Type B pancreatic cell (in vitro differentiated cells): ENCODE data around the gene SERPINA1. TPM values are rescaled to one million over a fixed set of nuclear protein-coding genes. Genes with fewer than 3 reads are reported as not detected.

Experiments
- DNase-seq: peaks from one replicate; pipeline ENCODE4 v3.0.0; 2021; ENCODE audit warnings: mixed read lengths; ENCODE audit not compliant: unreplicated experiment; ENCODE audit errors: extremely low spot score
- H3K27ac Mint-ChIP-seq: 2 replicates; pipeline ENCODE4 v1.8.0; 2021; ENCODE audit warnings: mild to moderate bottlenecking, mixed read lengths
- H3K27me3 Mint-ChIP-seq: 2 replicates; pipeline ENCODE4 v1.8.0; 2021; ENCODE audit warnings: mixed read lengths
- H3K36me3 Mint-ChIP-seq: 2 replicates; pipeline ENCODE4 v1.8.0; 2021; ENCODE audit warnings: mixed read lengths
- H3K4me1 Mint-ChIP-seq: one replicate; pipeline ENCODE4 v1.8.0; 2021; ENCODE audit warnings: mixed read lengths; ENCODE audit not compliant: unreplicated experiment
- H3K4me3 Mint-ChIP-seq: 2 replicates; pipeline ENCODE4 v1.8.0; 2021; ENCODE audit warnings: mild to moderate bottlenecking, mixed read lengths
- H3K9me3 Mint-ChIP-seq: 2 replicates; pipeline ENCODE4 v1.8.0; 2021; ENCODE audit warnings: mixed read lengths
- total RNA-seq: library from RNA; stranded (reverse); gene quantifications from 2 replicates; pipeline ENCODE4 v1.2.1, GENCODE V29; 2021; ENCODE audit warnings: low replicate concordance
- TF ChIP-seq, protein P1 (sequence below): fragments of 200-600 bp; sonication (generic); conservative IDR thresholded peaks from 2 replicates; pipeline ENCODE4 v1.5.0; 2021; ENCODE audit warnings: antibody characterized with exemption, mild to moderate bottlenecking

Gene SERPINA1
- total RNA-seq, 1 donor from 2014 or later = 313 TPM

DNA sequence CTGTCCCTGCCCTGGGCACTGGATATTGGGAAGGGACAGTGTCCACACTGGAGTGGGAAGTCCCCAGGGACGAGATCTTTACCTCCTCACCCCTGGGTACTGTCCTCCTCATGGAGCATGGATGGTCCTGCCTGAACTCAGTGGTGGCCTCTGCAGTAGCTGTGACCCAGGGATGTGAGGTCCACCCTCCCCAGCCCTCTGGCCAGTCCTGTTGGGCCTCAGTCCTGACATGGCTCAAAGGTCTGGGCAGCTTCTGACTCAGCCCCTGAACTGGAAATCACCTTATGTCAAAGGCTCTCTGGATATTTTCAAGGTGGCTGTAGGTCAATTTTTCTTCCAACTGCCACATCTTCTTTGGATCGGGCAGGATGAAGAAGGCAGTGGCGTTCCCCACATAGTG is 24.4 kb downstream of the SERPINA1 start:
- no peak for DNase-seq
- Mint-ChIP-seq H3K4me3 (no peak overlapping the region), H3K4me1 (no peaks in the 10 kb centered on the region), H3K27me3 (no peaks in the 10 kb centered on the region), H3K36me3 (no peaks in the 10 kb centered on the region), H3K27ac (no peak overlapping the region), H3K9me3 (no peaks in the 10 kb centered on the region)
- TF ChIP-seq, protein P1, sequence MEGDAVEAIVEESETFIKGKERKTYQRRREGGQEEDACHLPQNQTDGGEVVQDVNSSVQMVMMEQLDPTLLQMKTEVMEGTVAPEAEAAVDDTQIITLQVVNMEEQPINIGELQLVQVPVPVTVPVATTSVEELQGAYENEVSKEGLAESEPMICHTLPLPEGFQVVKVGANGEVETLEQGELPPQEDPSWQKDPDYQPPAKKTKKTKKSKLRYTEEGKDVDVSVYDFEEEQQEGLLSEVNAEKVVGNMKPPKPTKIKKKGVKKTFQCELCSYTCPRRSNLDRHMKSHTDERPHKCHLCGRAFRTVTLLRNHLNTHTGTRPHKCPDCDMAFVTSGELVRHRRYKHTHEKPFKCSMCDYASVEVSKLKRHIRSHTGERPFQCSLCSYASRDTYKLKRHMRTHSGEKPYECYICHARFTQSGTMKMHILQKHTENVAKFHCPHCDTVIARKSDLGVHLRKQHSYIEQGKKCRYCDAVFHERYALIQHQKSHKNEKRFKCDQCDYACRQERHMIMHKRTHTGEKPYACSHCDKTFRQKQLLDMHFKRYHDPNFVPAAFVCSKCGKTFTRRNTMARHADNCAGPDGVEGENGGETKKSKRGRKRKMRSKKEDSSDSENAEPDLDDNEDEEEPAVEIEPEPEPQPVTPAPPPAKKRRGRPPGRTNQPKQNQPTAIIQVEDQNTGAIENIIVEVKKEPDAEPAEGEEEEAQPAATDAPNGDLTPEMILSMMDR = no peak

DNA sequence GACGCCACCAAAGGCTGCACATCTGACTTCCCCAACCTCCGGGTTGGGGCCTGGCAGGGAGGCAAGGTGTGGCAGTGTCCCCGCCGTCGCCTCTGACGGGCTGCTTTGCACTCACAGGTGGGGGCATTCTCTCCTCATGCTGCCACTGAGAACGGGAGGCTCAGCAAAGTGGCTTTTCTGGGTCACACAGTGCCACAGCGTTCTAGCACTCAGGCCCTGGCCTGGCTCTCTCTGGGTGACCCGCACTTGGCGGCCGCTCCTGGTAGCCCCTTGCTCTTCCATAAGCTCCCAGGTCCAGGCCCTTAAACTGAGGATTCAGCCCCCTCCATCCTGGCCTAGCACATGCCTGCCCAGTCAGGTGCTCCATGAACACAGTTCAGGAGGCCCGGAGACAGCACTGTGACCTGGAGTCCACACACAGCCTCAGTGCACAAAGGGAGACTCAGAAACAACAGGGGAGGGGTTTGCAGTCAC is 25.2 kb downstream of the SERPINA1 start:
- no peaks in the 10 kb centered on the region for H3K9me3 Mint-ChIP-seq
- TF ChIP-seq, protein P1 = no peak
- H3K27ac Mint-ChIP-seq = no peak overlapping the region
- H3K27me3 Mint-ChIP-seq = no peaks in the 10 kb centered on the region
- no peaks in the 10 kb centered on the region for H3K4me1 Mint-ChIP-seq
- no peaks in the 10 kb centered on the region for H3K36me3 Mint-ChIP-seq
- DNase-seq = no peak
- H3K4me3 Mint-ChIP-seq = no peak overlapping the region

DNA sequence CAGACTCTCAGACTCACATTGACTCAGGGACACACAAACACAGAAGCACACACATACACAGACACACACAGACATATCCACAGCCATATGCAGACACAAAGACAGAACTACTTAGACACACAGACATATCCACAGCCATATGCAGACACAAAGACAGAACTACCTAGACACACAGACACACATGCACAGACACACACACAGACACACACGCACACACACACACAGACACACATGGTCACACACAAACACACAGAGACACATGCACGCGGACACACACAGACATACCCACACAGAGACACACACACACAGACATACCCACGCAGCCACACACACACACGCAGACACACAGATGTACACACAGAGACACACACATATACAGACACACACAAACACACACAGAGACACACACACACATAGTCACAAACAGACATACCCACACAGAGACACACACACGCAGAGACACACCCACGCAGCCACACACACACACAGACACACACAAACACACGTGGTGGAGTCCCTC is 25.7 kb downstream of the SERPINA1 start:
- no peak overlapping the region for H3K4me3 Mint-ChIP-seq
- H3K9me3 Mint-ChIP-seq = no peaks in the 10 kb centered on the region
- no peaks in the 10 kb centered on the region for H3K36me3 Mint-ChIP-seq
- no peaks in the 10 kb centered on the region for H3K4me1 Mint-ChIP-seq
- DNase-seq = no peak
- TF ChIP-seq, protein P1 = no peak
- no peaks in the 10 kb centered on the region for H3K27me3 Mint-ChIP-seq
- H3K27ac Mint-ChIP-seq = no peak overlapping the region

DNA sequence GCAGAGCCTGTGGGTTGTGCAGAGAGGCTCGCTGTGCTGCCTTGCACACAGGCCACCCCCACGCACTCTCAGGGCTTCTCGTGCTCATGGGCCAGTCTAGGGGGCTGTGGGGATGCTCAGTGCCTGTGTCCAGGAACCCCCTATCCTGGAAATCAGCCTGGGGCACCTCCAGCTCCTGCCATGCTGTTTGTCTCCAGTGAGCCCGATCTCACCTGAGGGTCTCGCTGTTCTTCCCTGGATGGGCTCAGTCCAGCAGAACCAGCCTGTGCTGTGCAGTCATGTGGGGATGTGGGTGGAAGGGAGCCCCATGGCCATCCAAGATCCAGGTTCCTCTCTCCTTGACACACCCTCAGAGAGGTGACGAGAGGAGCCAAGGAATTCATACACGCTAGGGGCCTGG is 26.7 kb downstream of the SERPINA1 start:
- TF ChIP-seq, protein P1 = no peak
- peaks cover 1% of the 10 kb centered on the region for H3K27me3 Mint-ChIP-seq
- no peak for DNase-seq
- H3K36me3 Mint-ChIP-seq = no peaks in the 10 kb centered on the region
- H3K27ac Mint-ChIP-seq = no peak overlapping the region
- no peaks in the 10 kb centered on the region for H3K9me3 Mint-ChIP-seq
- H3K4me3 Mint-ChIP-seq = no peak overlapping the region
- H3K4me1 Mint-ChIP-seq = no peaks in the 10 kb centered on the region

DNA sequence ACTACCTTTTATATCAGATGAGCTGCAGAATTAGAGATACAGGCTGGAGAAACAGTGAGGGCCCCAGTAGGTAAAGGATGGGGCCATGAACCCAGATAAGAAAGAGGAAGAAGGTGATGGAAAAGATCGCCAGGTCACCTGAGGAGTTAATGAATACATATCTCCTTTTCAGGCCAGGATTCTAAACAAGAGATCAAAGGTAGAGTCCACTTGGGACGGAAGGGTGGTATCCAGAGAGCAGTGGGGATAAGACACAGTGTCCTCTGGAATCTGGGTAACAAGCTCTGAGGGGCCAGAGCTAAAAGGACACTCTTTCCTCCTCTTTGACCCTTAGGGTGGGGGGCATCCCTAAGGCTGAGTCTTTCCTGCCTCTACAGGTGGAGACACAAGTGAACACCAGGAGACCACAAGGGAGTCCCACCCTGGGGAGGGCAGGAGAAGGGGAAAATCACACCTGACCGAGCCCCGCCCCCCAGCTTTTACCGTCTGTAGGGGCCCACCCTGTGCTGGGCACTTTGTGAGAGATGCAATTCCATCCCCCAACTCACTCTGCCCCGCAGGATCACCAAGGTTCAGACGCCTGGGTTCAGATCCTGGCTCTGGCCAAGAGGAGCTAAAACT is 27.3 kb downstream of the SERPINA1 start:
- DNase-seq = peak; percentile 22
- TF ChIP-seq, protein P1 = no peak
- Mint-ChIP-seq H3K36me3 (no peaks in the 10 kb centered on the region), H3K27me3 (peaks cover 6% of the 10 kb centered on the region), H3K4me1 (no peaks in the 10 kb centered on the region), H3K4me3 (no peak overlapping the region), H3K27ac (peak overlapping the region; percentile 15), H3K9me3 (no peaks in the 10 kb centered on the region)
